Measurements from ENCODE around the gene CHST5.
"Not testable (repeated sequence)": the region's sequence is repeated elsewhere in the genome, so short reads cannot be mapped to it uniquely, and the experiment has no call there.

Gene CHST5

DNA sequence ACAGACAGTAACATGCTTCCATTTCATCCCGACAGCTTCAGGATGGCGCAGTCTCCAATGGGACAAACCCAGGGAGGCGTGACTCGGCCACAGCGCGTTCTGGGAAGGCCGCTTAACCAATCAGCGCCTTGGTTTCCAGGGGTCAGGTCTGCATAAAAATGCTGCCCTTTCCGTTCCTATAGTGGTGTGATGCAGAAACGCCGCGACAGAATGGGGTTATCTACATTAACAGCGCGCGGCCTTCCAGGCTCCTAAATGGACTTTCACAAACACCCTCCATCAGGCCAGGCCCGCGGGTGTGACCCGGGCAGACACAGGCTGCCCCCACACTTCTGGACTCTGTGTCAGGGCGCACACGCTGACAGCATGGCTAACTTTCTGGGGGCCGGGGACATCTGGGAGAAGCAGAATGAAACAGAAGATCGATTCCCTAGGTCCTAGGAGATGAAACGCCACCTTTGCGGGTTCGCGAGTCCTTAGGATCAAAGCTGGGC lies 19.4 kb upstream of the CHST5 start:
- peak overlapping the region; percentile 72 for H3K4me3 ChIP-seq (ENCODE audit: low read length)
- DNase-seq (ENCODE audit: low read depth, low spot score) = no peak

- no peak overlapping the region for H3K4me3 ChIP-seq (ENCODE audit: low read length)
- no peak for DNase-seq (ENCODE audit: low read depth, low spot score)
These were observed 17.0 kb upstream of the CHST5 start for GRCh38 chr16:75552951-75553350.

DNA sequence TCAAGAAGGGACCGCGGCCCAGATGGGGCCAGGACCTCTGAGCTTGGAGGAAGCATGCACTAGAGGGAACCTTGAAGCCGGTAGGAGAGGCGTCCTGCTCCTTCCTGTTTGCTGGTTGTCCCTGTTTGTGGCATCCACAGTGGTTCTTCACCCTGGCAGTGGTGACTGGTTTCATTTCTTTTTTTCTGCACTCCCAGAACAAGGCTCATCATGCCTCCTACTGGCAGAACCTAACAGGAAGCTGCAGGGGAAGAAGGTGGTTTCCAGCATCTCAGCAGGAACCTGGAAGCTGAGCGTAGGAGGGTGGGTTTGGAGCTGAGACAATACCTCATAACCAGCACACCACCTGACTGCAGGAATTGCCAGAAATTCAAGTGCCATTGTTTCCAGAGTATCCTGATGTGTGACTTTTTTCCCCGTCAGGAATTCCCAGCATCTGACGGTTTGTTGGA lies 14.3 kb upstream of the CHST5 start:
- peak; percentile 35 for DNase-seq (ENCODE audit: low read depth, low spot score)
- no peak overlapping the region for H3K4me3 ChIP-seq (ENCODE audit: low read length)

DNA sequence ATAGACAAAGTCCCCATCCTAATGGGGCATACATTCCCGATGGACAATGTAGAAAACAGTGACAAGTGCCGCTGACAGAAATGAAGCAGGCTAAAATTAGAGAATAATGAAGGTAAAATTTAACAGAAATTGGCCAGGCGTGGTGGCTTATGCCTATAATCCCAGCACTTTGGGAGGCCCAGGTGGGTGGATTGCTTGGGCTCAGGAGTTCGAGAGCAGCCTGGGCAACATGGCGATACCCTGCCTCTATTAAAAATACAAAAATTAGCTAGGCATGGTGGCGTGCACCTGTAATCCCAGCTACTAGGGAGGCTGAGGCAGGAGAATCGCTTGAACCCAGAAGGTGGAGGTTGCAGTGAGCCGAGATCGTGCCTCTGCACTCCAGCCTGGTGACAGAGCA lies 12.5 kb upstream of the CHST5 start:
- not testable (repeated sequence) for H3K4me3 ChIP-seq (ENCODE audit: low read length); DNase-seq (ENCODE audit: low read depth, low spot score)

- H3K4me3 ChIP-seq (ENCODE audit: low read length) = no peak overlapping the region
- no peak for DNase-seq (ENCODE audit: low read depth, low spot score)
These were observed 10.4 kb upstream of the CHST5 start for GRCh38 chr16:75546293-75546692.

GRCh38 chr16:75545879-75546278 lies 10.0 kb upstream of the CHST5 start:
- DNase-seq (ENCODE audit: low read depth, low spot score); H3K4me3 ChIP-seq (ENCODE audit: low read length): not testable (repeated sequence)

DNA sequence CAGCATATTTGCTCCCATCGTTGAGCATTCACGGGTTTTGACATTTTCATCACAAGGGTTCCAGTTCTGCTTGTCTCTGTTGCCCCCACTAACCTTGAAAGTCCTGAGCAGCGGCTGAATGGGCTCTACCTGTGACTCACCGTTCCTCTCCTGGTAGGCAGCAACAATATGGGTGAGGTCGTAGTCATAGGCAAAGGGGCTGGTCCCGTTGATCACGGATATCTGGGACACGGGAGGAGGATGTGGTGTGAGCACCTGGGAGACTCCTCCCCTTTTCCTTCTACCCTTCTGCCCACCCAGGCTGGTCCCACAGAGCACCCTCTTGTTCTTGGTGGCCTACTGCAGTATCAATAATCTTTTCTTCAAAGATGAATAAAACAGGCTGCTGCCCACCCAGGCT lies 6.6 kb upstream of the CHST5 start:
- H3K4me3 ChIP-seq (ENCODE audit: low read length); DNase-seq (ENCODE audit: low read depth, low spot score): not testable (repeated sequence)

- no peak for DNase-seq (ENCODE audit: low read depth, low spot score)
- H3K4me3 ChIP-seq (ENCODE audit: low read length) = no peak overlapping the region
These were observed 5.3 kb upstream of the CHST5 start for GRCh38 chr16:75541236-75541635.

- not testable (repeated sequence) for DNase-seq (ENCODE audit: low read depth, low spot score); H3K4me3 ChIP-seq (ENCODE audit: low read length)
These were observed 3.1 kb upstream of the CHST5 start for GRCh38 chr16:75538882-75539565.

- no peak for DNase-seq (ENCODE audit: low read depth, low spot score)
- H3K4me3 ChIP-seq (ENCODE audit: low read length) = no peak overlapping the region
These were observed 1.9 kb upstream of the CHST5 start for GRCh38 chr16:75537776-75538175.

DNA sequence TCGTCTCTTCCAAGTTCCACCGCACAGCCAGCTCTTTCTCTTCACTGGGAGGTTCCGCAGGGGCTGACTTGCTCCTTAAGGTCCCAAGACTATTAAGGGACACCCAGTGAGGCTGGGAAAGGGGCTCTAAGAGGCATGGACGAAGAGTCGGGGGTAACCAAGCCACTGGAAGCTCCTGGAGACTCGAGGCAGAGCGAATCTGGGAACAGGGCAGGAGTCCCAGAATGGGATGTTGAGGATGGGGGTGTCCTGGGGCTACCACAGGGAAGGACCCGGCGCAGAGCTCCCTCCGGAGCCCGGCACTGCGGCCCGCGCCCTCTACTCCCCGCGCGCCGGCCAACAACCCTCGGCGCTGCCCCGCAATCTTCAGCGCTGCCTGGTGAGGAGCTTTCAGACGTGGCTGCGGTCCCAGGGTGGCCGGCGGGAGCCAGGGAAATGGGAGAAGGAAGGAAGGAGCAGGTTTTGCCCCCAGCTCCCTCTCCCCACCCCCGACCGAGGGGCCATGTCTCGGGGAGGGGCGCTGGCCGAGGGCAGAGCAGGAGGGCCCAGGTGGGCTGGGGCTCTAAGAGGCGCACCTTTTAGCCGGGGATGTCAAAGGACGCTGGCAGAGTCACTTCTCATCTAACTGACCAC lies 581 bp downstream of the CHST5 start:
- H3K4me3 ChIP-seq (ENCODE audit: low read length) = no peak overlapping the region
- DNase-seq (ENCODE audit: low read depth, low spot score) = no peak

GRCh38 chr16:75534560-75535205 lies 1.2 kb downstream of the CHST5 start:
- no peak for DNase-seq (ENCODE audit: low read depth, low spot score)
- H3K4me3 ChIP-seq (ENCODE audit: low read length) = no peak overlapping the region

DNA sequence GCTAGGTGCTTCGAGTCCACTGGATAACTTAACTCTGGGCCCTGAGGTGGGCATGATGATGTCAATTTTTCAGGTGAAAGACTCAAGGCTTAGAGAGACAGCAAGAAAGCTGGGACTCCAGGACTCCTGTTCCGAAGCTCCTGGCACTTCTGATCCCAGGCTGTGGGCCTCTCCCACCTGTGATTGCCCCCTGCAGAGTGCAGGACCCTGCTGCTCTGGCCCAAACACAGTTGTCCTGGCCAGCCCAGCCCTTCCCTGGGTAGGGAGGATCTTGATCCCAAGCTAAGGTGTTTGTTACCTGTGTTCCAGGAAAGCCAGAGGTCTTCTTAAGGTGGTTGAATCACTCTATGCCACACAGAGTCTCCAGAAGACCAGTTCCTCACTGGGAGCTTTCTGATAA lies 3.1 kb downstream of the CHST5 start:
- DNase-seq (ENCODE audit: low read depth, low spot score) = no peak
- no peak overlapping the region for H3K4me3 ChIP-seq (ENCODE audit: low read length)

DNA sequence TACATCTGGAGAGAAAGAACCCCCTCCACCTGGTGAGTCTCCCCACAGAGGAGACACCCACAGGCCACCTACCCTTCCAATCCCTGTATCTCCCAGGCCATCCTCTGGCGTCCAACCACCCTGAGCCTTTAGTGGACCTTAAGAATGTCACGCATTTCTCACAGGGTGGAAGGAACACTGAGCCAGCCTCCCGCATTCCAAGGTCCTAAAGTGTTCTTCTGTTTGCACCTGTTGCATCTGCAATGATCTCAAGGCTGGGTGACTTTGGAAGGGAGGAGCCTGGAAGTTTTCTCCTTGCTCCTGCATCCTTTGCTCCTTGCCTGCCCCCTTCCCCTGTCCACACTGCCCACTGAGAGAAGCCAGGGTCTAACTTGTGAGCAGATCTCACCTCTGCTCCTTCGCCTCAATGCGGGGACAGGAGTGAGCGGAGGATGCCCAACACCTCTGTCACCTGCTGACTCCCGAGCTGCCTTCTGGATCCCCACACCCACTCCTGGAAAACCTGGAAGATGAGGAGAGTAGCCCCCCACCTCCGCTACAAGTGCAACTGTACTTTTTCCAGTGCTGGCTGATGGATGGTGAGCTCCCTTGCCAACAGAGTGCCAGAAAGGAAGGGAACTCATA lies 3.7 kb downstream of the CHST5 start:
- H3K4me3 ChIP-seq (ENCODE audit: low read length) = no peak overlapping the region
- DNase-seq (ENCODE audit: low read depth, low spot score) = no peak

DNA sequence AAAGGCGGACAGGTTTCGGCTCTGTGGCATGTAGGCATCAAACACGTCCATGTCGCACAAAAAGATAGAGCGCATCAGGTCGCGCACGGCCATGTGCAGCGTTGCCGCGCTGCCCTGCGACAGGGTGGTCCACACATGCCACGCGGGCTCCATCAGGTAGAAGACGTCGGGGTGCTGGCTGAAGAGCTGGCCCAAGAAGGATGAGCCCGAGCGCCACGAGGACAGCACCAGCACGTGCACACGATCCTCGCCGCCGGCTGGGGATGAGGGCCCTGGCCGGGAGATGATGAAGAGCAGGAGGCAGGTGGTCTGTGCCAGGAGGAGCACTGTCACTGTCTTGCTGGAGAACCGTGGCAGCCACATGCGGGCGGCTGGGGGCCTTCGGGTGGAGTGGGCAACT lies 5.9 kb downstream of the CHST5 start:
- H3K4me3 ChIP-seq (ENCODE audit: low read length) = no peak overlapping the region
- no peak for DNase-seq (ENCODE audit: low read depth, low spot score)

DNA sequence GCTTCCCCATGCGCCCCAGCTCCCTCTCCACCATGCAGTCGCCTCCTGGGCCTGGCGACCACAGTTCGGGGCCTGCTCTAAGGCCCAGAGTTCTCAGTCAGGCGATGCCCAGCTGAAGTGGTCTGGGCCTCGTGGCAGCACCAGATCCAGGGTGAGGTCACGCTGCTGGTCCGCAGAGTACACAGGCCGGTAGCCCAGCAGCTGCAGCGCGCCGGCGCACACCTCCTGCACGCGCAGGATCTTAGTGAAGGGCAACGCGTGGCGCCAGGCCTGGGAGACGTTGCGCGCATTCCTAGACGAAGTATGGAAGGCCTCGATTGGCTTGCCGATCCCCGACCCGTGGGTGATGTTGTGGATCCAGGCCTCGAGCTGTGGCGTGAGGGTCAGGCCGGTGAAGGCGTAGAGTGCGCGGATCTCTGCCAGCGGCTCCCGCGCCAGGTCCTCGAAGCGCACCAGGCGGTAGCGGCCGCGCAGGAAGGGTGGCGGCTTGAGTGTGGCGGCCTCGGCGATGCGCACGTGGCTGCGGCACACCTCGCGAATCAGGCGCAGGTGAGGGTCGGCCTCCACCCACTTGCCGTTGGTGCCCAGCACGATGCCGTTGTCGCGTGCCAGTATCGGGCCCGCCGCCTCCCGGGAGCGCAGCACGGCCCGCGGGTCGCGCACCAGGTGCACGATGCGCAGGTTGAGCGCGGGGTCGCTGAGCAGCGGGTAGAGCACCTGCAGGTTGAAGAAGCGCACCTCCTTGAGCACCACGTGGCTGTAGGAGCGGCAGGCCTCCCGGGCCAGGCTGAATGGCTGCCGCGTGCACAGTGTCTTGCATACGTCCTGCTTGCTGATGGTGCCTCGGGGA lies 6.6 kb downstream of the CHST5 start:
- H3K4me3 ChIP-seq (ENCODE audit: low read length) = no peak overlapping the region
- DNase-seq (ENCODE audit: low read depth, low spot score) = no peak

GRCh38 chr16:75527825-75528299 lies 8.0 kb downstream of the CHST5 start:
- no peak for DNase-seq (ENCODE audit: low read depth, low spot score)
- no peak overlapping the region for H3K4me3 ChIP-seq (ENCODE audit: low read length)

GRCh38 chr16:75526032-75526790 lies 9.7 kb downstream of the CHST5 start:
- no peak for DNase-seq (ENCODE audit: low read depth, low spot score)
- no peak overlapping the region for H3K4me3 ChIP-seq (ENCODE audit: low read length)

All from Jurkat, Clone E6-1 (cell line).